ENCODE results near the gene ZBTB26.
"Not testable (repeated sequence)": the region's sequence is repeated elsewhere in the genome, so short reads cannot be mapped to it uniquely, and the experiment has no call there.

ZBTB26 gene

DNA sequence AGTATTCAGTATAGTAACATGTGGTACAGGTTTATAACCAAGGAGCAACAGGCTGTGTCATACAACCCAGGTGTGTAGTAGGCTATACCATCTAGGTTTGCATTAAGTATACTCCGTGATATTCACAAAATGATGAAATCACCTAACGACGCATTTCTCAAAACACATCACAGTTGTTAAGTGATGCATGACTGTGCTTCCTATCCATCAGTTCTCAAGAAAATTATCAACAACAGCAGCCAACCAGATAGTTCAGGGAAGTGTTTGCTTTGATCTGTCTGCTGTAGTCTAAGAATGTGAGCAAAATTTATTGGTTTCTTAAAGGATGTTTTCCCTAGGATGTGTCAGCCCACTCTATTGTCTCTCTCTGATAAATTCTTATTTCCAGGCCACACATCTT, 7.4 kb downstream of the ZBTB26 start:
- no peak for DNase-seq

DNA sequence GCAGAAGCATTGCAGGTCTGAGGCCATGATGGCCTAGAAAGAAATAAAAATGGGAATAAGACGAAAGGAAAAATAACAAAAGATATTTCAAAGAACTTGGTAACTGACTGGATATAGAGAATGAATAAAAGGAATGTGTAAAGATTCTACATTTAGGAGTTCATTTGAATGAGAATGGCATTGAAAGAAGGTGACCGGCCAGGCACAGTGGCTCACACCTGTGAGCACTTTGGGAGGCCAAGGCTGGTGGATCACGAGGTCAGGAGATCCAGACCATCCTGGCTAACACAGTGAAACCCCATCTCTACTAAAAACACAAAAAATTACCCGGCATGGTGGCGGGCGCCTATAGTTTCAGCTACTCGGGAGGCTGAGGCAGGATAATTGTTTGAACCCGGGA, 8.6 kb downstream of the ZBTB26 start:
- no peak for DNase-seq

DNA sequence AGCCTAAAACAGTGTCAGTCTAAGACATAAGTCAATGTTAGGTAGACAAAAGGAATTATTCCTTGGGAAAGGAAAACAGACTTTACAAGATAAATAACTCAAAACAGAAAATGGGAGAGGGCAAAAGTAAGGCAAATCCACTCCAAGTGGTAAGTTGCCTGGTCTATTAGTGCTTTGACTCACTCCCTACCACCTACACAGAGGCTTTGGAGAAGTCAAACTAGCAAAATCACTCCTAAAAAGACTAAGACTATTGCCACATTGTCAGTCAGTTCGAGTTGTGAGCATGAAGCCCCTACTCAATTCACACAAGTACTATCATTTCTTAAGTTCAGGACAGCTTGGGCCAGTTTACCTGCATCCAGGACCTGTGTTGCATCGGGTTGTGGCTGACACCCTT, 13.0 kb downstream of the ZBTB26 start:
- DNase-seq: no peak

DNA sequence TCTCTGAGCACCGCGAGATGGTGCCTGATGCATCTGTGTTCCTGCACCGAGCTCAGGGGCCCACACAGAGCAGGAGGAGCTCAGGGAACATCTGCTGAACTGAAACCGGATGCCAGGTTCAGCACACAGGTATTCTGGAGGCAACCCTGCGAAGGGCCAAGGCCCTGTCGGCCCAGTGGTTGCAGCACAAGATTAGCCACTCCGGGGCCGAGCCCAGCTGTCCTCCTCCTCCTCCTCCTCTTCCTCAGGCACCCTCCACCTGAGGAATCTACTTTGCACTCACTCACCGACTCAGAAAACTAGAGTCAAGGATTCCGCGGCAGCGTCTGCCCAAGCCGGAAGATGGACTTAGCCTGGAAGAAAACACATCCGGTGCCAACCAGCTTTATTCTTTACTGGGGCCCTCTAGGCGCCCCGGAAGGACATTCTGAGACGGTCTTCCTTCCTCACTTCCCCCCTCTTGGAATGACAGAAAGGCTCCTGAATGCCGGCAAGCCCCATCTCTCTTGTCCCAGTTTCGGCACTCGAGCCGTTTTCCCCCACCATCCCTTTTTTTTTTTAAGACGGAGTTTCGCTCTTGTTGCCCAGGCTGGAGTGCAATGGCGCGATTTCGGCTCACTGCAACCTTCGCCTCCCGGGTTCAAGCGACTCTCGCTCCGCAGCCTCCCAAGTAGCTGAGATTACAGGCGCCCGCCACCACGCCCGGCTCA, 18.2 kb downstream of the ZBTB26 start, which contains the start of gene ZBTB6:
TSS of gene ZBTB6 (minus strand) at position 360 of the 710 bp plus-strand sequence. CDS start 1,251 bp downstream, outside the sequence.
- DNase-seq: peak; percentile 83

DNA sequence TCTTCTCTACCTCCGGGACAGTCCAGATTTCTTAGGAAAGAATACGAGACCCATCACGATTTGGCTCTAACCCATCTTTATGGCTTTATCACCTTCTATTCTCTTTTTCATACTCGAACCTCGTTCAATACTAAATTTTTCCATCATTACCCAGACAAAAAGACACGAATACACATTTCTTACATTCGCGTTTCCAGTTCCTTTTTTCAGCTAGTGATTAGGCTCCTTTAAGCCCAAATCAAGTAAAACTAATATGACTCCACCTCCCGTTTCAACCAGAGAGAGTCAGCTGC, 18.7 kb downstream of the ZBTB26 start:
- no peak for DNase-seq

DNA sequence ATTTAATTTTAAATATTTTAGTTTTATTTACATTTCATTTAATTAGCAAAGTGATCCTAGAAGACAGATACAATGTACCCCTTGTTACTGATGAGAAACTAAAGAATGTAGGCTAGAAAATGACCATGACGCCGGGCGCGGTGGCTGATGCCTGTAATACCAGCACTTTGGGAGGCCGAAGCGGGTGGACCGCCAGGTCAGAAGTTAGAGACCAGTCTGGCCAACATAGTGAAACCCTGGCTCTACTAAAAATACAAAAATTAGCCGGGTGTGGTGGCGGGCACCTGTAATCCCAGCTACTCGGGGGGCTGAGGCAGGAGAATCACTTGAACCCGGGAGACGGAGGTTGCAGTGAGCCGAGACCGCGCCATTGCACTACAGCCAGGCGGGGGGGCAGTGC, 25.2 kb downstream of the ZBTB26 start:
- not testable (repeated sequence) for DNase-seq

DNA sequence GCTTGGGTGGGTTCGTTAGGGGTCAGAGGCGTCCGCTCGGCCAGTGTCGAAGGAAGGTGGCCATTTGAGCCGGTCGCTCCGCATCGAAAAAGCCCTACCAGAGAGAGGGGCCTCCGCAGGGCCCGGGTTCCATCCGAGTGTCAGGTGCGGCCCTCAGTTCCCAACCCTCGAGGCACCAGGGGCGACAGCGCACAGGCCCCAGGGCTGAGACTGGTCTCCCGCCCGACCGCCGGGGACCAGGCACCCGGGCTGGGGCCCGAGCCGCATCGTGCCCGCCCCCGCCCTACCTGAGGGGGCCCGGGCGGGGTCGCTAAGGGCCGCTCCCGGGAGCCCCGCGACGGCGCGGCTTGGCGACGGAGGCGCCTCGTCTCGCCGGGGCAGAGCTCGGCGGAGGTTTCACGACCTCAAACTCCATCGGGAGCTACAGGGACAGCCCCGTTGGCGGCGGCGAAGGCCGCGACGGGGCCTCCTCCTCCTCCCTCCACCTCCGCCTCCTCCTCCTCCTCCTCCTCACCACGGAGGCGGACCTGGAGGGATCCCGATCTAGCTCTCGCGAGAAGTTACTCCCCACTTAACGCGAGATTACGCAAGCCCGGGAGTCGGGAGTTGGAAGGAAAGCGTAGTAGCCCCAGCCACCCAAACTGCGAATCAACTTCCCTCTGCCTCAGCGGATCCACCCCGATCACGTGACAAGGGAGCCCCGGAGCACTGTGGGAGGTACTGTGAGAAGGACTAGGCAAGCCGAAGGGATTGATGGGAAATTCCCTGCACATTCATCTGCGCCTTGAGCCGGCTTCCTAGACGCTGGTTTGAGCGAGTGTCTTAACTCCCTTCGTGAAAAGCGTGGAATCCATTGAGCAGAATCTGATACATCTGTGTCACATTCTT, 26.2 kb downstream of the ZBTB26 start, which contains the start of gene RC3H2:
TSS of gene RC3H2 (minus strand) at position 537 of the 888 bp plus-strand sequence. CDS start 7,850 bp downstream, outside the sequence.
- DNase-seq: peak; percentile 99

DNA sequence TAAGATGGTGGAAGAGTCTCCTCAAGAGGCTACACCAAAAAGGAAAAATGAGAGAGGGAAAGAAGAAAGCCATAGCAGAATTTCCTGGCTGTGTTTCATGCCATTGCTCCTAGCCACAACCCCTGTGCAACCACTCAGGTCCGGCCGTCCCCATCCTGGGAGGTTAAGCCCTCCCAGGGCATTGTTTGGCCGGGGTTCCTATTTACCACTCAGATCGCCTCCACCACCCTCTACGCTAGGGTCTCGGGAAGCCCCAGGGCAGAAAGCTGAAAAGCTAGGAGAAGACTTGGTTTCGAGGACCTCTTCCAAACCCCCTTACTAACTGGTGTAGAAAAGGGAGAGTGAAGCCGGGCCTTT, 26.9 kb downstream of the ZBTB26 start:
- DNase-seq: peak; percentile 12

DNA sequence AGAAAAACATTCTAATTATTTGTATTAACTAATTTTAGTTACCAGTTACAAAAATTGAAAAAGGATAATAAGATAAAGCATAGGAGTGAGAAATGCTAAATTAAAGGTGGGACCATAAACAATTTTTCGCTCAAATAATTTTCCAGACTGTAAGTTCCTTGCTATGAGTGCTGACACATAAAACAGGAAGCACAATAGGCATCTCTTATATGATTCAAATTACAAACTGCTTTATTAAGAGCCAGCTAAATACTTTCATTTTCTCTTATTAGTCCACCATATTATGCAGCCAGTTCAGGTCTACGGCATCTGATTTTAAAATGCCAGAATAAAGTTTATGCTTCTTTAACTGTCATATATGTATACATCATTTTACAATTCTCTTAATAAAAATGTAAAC, 30.5 kb downstream of the ZBTB26 start:
- no peak for DNase-seq

DNA sequence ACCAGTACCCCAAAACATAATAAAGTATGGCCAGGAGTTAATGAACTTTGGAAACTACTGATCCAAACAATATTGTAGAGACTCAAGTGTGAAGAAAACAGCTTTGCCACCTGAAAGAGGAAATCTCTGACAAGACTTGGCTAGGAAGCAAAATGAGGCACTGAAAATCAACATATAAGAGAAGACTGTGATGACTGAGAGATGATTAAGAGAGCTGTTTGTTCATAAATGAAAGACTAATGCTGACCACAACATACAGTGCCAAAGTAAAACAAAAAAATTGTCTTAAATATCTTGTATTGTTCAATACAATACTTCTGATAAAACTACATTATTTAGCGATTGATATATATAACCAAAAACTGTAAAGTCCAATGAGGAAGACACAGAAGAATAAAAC, 33.3 kb downstream of the ZBTB26 start:
- DNase-seq: no peak

DNA sequence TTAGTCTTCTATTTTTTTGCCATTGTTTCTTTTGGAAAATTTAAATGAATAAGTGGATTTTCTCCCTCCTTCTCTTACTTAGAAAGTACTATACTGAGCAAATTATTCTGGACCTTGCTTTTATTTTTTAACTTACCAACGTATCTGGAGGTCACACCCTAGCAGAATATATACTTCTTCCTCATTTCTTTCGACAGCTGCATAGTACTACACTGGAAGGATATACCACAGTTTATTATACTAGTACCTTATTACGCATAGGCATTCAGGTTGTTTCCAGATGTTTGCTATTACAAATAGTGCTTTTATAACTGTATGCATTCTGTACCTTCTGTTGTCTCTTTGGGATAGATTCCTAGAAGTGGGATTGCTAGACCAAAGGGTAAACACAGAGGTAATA, 42.8 kb downstream of the ZBTB26 start:
- DNase-seq: no peak

DNA sequence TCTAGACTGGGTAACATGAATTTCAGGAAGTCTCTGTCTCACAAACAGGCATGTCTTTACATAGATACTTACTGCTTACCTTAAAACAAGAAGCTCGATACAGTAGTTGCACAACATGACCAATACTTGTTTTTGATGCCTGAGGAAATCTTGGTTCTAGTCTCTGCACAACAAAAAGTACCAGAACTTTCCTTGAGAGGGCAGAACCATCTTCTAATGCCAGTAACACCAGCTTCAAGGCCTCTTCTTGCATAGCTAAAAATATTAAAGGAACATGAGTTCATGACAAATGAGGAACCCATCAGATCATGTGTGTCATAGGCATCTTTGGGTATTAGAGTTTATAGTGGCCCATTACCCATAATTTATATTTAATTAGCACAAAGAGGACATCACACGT, 48.2 kb downstream of the ZBTB26 start:
- DNase-seq: no peak

DNA sequence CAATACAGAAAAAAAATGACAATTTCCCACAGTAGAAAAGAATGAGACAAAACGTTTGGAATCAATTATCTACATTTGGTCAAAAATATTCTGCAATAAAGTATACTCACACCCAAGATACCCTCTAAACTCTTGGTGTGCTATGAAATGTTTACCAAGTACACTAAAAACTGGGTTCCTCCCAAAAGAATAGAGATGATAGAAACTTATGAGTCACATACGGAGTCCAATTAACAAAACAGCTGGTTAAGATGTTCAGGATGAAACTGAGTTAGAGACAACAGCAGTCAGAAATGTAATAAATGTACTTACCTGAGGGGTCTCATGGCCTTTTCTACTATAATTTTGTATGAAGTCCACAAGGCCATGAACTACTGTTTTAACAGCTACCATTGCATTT, 51.9 kb downstream of the ZBTB26 start:
- DNase-seq: no peak

DNA sequence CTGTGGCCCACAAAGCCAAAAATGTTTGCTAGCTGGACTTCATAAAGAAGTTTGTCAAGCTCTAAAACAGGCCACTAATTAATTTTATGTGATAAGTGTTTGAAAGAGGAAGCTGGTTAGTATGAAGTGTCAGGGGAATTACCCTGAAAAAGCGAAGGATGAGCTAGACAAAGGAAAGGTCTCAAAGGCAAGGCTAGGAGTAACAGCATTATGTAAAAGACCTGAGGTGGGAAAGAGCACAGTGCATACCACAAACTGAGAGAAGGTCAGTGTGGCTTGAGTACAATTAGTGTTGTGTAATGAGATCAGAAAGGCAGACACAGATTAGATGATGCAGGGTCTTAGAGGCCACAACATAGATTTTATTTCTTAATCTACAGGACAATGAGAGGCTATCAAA, 55.8 kb downstream of the ZBTB26 start:
- DNase-seq: no peak

DNA sequence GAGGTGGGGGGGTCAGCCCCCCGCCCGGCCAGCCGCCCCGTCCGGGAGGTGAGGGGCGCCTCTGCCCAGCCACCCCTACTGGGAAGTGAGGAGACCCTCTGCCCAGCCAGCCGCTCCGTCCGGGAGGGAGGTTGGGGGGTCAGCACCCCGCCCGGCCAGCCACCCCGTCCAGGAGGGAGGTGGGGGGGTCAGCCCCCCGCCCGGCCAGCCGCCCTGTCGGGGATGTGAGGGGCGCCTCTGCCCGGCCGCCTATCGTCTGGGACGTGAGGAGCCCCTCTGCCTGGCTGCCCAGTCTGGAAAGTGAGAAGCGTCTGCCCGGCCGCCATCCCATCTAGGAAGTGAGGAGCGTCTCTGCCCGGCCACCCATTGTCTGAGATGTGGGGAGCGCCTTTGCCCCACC, 64.0 kb downstream of the ZBTB26 start:
- not testable (repeated sequence) for DNase-seq

DNA sequence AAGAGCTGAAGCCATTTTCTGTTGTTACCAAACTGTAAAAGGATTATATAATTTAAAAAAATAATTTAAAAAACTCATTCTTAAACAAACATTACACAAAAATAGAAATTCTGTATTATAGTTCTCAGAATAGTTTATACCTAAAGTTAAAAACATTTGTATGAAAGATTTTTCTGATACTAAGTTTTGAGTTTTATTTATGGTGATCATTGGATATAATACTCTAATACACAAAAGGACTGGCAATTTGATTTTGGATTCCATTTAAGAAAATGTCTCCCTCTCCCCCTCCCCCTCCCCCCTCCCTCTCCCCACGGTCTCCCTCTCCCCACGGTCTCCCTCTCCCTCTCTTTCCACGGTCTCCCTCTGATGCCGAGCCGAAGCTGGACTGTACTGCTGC, 65.2 kb downstream of the ZBTB26 start:
- no peak for DNase-seq
